Common myeloid progenitor, CD34-positive (primary cell): ENCODE results near the gene THBS4.

ENCODE experiments used
- CTCF ChIA-PET: fragments of 350-600 bp; sonication (Branson Sonifier 250); formaldehyde crosslinking; loops from one replicate; lab custom pipeline; 2021; ENCODE audit warnings: antibody characterized with exemption; lab: Charles Lee
- POLR2A ChIA-PET: fragments of 350-600 bp; sonication (Branson Sonifier 250); formaldehyde crosslinking; loops from one replicate; lab custom pipeline; 2021; ENCODE audit warnings: antibody characterized with exemption; lab: Charles Lee
- DNase-seq, 3 donors: peaks; one replicate each; pipeline versions ENCODE4 v3.0.0 to v3.0.0-alpha.2; 2013
- H3K27ac ChIP-seq, 2 experiments: 1 replicate in 1 of 2; 2 replicates in 1 of 2; pipeline ENCODE4 v1.7.0; 2013; ENCODE audit warnings: inconsistent platforms in 2 of 2, low read length in 2 of 2, mild to moderate bottlenecking in 2 of 2, low read depth in 1 of 2, moderate library complexity in 1 of 2; ENCODE audit not compliant: severe bottlenecking in 2 of 2, insufficient read depth in 1 of 2, poor library complexity in 1 of 2
- H3K27me3 ChIP-seq, 5 experiments: replicated peaks in 2 of 5; 1 replicate in 3 of 5; 2 replicates in 2 of 5; pipeline versions ENCODE4 v1.6.1 to v1.7.0; 2013; ENCODE audit warnings: low read length in 4 of 5, mild to moderate bottlenecking in 2 of 5, moderate library complexity in 2 of 5, inconsistent platforms in 1 of 5; ENCODE audit not compliant: insufficient read depth in 5 of 5, control insufficient read depth in 4 of 5
- H3K36me3 ChIP-seq, 4 experiments: 1 replicate in 2 of 4; 2 replicates in 2 of 4; pipeline versions ENCODE4 v1.6.1 to v1.7.0; 2013; ENCODE audit warnings: low read length in 3 of 4, control low read depth in 1 of 4, mild to moderate bottlenecking in 1 of 4; ENCODE audit not compliant: control insufficient read depth in 4 of 4, insufficient read depth in 4 of 4
- H3K4me1 ChIP-seq, 4 experiments: 1 replicate in 3 of 4; 2 replicates in 1 of 4; pipeline versions ENCODE4 v1.6.1 to v1.7.1; 2013; ENCODE audit warnings: low read length in 3 of 4, mild to moderate bottlenecking in 3 of 4, control low read depth in 1 of 4, inconsistent platforms in 1 of 4, moderate library complexity in 1 of 4; ENCODE audit not compliant: control insufficient read depth in 4 of 4, insufficient read depth in 4 of 4; ENCODE audit errors: control extremely low read depth in 1 of 4
- H3K4me3 ChIP-seq, 7 experiments: 1 replicate in 4 of 7; 2 replicates in 3 of 7; pipeline versions ENCODE4 v1.5.1 to v1.7.0; 2013; ENCODE audit warnings: mild to moderate bottlenecking in 7 of 7, low read length in 6 of 7, moderate library complexity in 6 of 7, inconsistent platforms in 2 of 7, low read depth in 2 of 7, control low read depth in 1 of 7; ENCODE audit not compliant: insufficient read depth in 4 of 7, control insufficient read depth in 1 of 7; ENCODE audit errors: extremely low read depth in 1 of 7
- H3K9me3 ChIP-seq, 5 experiments: 1 replicate in 4 of 5; 2 replicates in 1 of 5; pipeline versions ENCODE4 v1.6.1 to v1.7.1; 2013; ENCODE audit warnings: low read length in 4 of 5, mild to moderate bottlenecking in 2 of 5, inconsistent platforms in 1 of 5, low read depth in 1 of 5, moderate library complexity in 1 of 5; ENCODE audit not compliant: control insufficient read depth in 4 of 5, insufficient read depth in 2 of 5; ENCODE audit errors: control extremely low read depth in 1 of 5
- WGBS: methylation state at CpG from one replicate; pipeline ENCODE4 v1.1.5; 2013; ENCODE audit not compliant: insufficient coverage; 5-methylcytosine and 5-hydroxymethylcytosine counted together

THBS4 gene

GRCh38 chr5:80076131-80077050 is 41.2 kb downstream of the THBS4 start:
- Histone ChIP-seq H3K4me3 (no peak overlapping the region), H3K27me3 (peaks cover 0 to 2% (median 0%) of the 10 kb centered on the region in 5 experiments), H3K4me1 (no peaks in the 10 kb centered on the region), H3K9me3 (no peaks in the 10 kb centered on the region), H3K27ac (no peak overlapping the region), H3K36me3 (no peaks in the 10 kb centered on the region)
- CTCF ChIA-PET, result no interaction called here
- POLR2A ChIA-PET, result no interaction called here
- WGBS, result 100% methylated on average over 5 of the region's 10 CpGs
- no peak for DNase-seq

- Histone ChIP-seq H3K4me1 (no peaks in the 10 kb centered on the region), H3K27me3 (no peaks in the 10 kb centered on the region), H3K27ac (no peak overlapping the region), H3K36me3 (no peaks in the 10 kb centered on the region), H3K4me3 (no peak overlapping the region), H3K9me3 (no peaks in the 10 kb centered on the region)
- DNase-seq, result no peak
- ChIA-PET POLR2A (no interaction called here), CTCF (no interaction called here)
- 100% methylated on average over 1 of the region's 3 CpGs for WGBS
Measured at GRCh38 chr5:80077051-80077714, 42.0 kb downstream of the THBS4 start.

- ChIA-PET POLR2A (interaction anchor here (0.5 kb wide), 1 partner anchor 15 kb away, joined by 3 read pairs; no protein-coding TSS in a partner anchor), CTCF (interaction anchor here (0.8 kb wide), 1 partner anchor 231 kb away, joined by 3 read pairs; no protein-coding TSS in a partner anchor)
- H3K4me1 ChIP-seq, result peaks cover 0 to 8% (median 5%) of the 10 kb centered on the region in 4 experiments
- WGBS, result 83% methylated on average over 2 of the region's 4 CpGs
- H3K4me3 ChIP-seq, result no peak overlapping the region
- no peaks in the 10 kb centered on the region for H3K27me3 ChIP-seq
- peak in 2 of 3 donors; percentile 23 to 48 for DNase-seq
- H3K27ac ChIP-seq, result no peak overlapping the region
- no peaks in the 10 kb centered on the region for H3K9me3 ChIP-seq
- no peaks in the 10 kb centered on the region for H3K36me3 ChIP-seq
Measured at GRCh38 chr5:80078921-80079320, 43.8 kb downstream of the THBS4 start.

- DNase-seq, result no peak
- Histone ChIP-seq H3K9me3 (no peaks in the 10 kb centered on the region), H3K36me3 (no peaks in the 10 kb centered on the region), H3K27me3 (no peaks in the 10 kb centered on the region), H3K27ac (no peak overlapping the region), H3K4me3 (peak overlapping the region in 3 of 7 experiments; percentile 16 to 74 (median 62)), H3K4me1 (peaks cover 0 to 8% (median 5%) of the 10 kb centered on the region in 4 experiments)
- ChIA-PET POLR2A (no interaction called here), CTCF (no interaction called here)
- WGBS, result 98% methylated on average over 15 of the region's 15 CpGs
Measured at GRCh38 chr5:80082281-80082680, 47.1 kb downstream of the THBS4 start.

- H3K27ac ChIP-seq, result no peak overlapping the region
- WGBS, result 4% methylated on average over 16 of the region's 16 CpGs
Measured at GRCh38 chr5:80082731-80083100, 47.6 kb downstream of the THBS4 start.

GRCh38 chr5:80083101-80083890 is 48.1 kb downstream of the THBS4 start:
- H3K4me3 ChIP-seq, result peak overlapping the region in 6 of 7 experiments; percentile 2 to 74 (median 33)
- peak; percentile 54 to 74 (median 66) for DNase-seq
- no peaks in the 10 kb centered on the region for H3K36me3 ChIP-seq
- WGBS, result 32% methylated on average over 13 of the region's 19 CpGs
- ChIA-PET POLR2A (no interaction called here), CTCF (interaction anchor here (0.6 to 2.6 kb wide), 21 partner anchors 9 to 1062 kb away, joined by 3 to 14 read pairs (median 4); no protein-coding TSS in a partner anchor)
- no peaks in the 10 kb centered on the region for H3K9me3 ChIP-seq
- H3K27me3 ChIP-seq, result no peaks in the 10 kb centered on the region
- H3K27ac ChIP-seq, result no peak overlapping the region
- H3K4me1 ChIP-seq, result peaks cover 0 to 8% (median 5%) of the 10 kb centered on the region in 4 experiments

More at GRCh38 chr5:80082731-80083100, 47.6 kb downstream of the THBS4 start:
- no peaks in the 10 kb centered on the region for H3K9me3 ChIP-seq
- H3K4me1 ChIP-seq, result peaks cover 0 to 8% (median 5%) of the 10 kb centered on the region in 4 experiments
- no peaks in the 10 kb centered on the region for H3K27me3 ChIP-seq
- peak overlapping the region in 4 of 7 experiments; percentile 11 to 74 (median 50) for H3K4me3 ChIP-seq
- POLR2A ChIA-PET, result no interaction called here
- CTCF ChIA-PET, result interaction anchor here (0.6 to 2.6 kb wide), 16 partner anchors 10 to 1061 kb away, joined by 3 to 14 read pairs (median 4); no protein-coding TSS in a partner anchor
- DNase-seq, result peak; percentile 55 to 82 (median 78)
- no peaks in the 10 kb centered on the region for H3K36me3 ChIP-seq
